Hepatic stellate cell (primary cell): ENCODE data around the gene GPBP1L1.

Experiments
- DNase-seq: peaks from one replicate; pipeline ENCODE4 v3.0.0; 2011; ENCODE audit warnings: low spot score

The GPBP1L1 gene

GRCh38 chr1:45586769-45587168 lies 99.6 kb downstream of the GPBP1L1 start:
- DNase-seq = no peak

- no peak for DNase-seq
These were observed 100.7 kb downstream of the GPBP1L1 start for GRCh38 chr1:45585496-45586075.

- no peak for DNase-seq
These were observed 101.3 kb downstream of the GPBP1L1 start for GRCh38 chr1:45585110-45585426.

GRCh38 chr1:45584351-45585109 lies 101.8 kb downstream of the GPBP1L1 start:
- peak; percentile 93 for DNase-seq

- peak; percentile 90 for DNase-seq
These were observed 102.5 kb downstream of the GPBP1L1 start, which contains the start of gene NASP for GRCh38 chr1:45583666-45584350. Gene NASP, plus strand, starts transcription at chr1:45584041. Its CDS starts 106 bp downstream, at chr1:45584147.

GRCh38 chr1:45583264-45583665 lies 103.1 kb downstream of the GPBP1L1 start:
- DNase-seq = peak; percentile 99
